ENCODE results near the gene NUS1. TPM values are rescaled to one million over a fixed set of nuclear protein-coding genes. Genes with fewer than 3 reads are reported as not detected.
A peak's percentile ranks its signal among the peaks of the same experiment; 100 is the strongest.

NUS1 gene
- total RNA-seq (10 to 100 TPM; 12.7 to 56.9 (median 24.6) TPM), polyA plus RNA-seq (10 to 100 TPM; 13.0 to 16.2 (median 14.4) TPM)
- long read RNA-seq, donor 1, full-length matches to known transcripts: 5 of 5 reads
- long read RNA-seq, donor 1, partial matches to known transcripts: 0 of 5 reads
- long read RNA-seq, donor 1, other reads (novel, unspliced or antisense): 0 of 5 reads
- long read RNA-seq, donor 2, full-length matches to known transcripts: 4 of 4 reads
- long read RNA-seq, donor 2, partial matches to known transcripts: 0 of 4 reads
- long read RNA-seq, donor 2, other reads (novel, unspliced or antisense): 0 of 4 reads
- long read RNA-seq, donor 3, full-length matches to known transcripts: 3 of 3 reads
- long read RNA-seq, donor 3, partial matches to known transcripts: 0 of 3 reads
- long read RNA-seq, donor 3, other reads (novel, unspliced or antisense): 0 of 3 reads
- long read RNA-seq, donor 4, full-length matches to known transcripts: 1 of 1 reads
- long read RNA-seq, donor 4, partial matches to known transcripts: 0 of 1 reads
- long read RNA-seq, donor 4, other reads (novel, unspliced or antisense): 0 of 1 reads
- long read RNA-seq, donor 5, full-length matches to known transcripts: 8 of 8 reads
- long read RNA-seq, donor 5, partial matches to known transcripts: 0 of 8 reads
- long read RNA-seq, donor 5, other reads (novel, unspliced or antisense): 0 of 8 reads
- long read RNA-seq, donor 6, full-length matches to known transcripts: 32 of 32 reads
- long read RNA-seq, donor 6, partial matches to known transcripts: 0 of 32 reads
- long read RNA-seq, donor 6, other reads (novel, unspliced or antisense): 0 of 32 reads
- long read RNA-seq, donor 7, full-length matches to known transcripts: 6 of 6 reads
- long read RNA-seq, donor 7, partial matches to known transcripts: 0 of 6 reads
- long read RNA-seq, donor 7, other reads (novel, unspliced or antisense): 0 of 6 reads
- long read RNA-seq, donor 8, full-length matches to known transcripts: 10 of 10 reads
- long read RNA-seq, donor 8, partial matches to known transcripts: 0 of 10 reads
- long read RNA-seq, donor 8, other reads (novel, unspliced or antisense): 0 of 10 reads
- long read RNA-seq, donor 9, full-length matches to known transcripts: 6 of 6 reads
- long read RNA-seq, donor 9, partial matches to known transcripts: 0 of 6 reads
- long read RNA-seq, donor 9, other reads (novel, unspliced or antisense): 0 of 6 reads
- long read RNA-seq, donor 10, full-length matches to known transcripts: 4 of 4 reads
- long read RNA-seq, donor 10, partial matches to known transcripts: 0 of 4 reads
- long read RNA-seq, donor 10, other reads (novel, unspliced or antisense): 0 of 4 reads

DNA sequence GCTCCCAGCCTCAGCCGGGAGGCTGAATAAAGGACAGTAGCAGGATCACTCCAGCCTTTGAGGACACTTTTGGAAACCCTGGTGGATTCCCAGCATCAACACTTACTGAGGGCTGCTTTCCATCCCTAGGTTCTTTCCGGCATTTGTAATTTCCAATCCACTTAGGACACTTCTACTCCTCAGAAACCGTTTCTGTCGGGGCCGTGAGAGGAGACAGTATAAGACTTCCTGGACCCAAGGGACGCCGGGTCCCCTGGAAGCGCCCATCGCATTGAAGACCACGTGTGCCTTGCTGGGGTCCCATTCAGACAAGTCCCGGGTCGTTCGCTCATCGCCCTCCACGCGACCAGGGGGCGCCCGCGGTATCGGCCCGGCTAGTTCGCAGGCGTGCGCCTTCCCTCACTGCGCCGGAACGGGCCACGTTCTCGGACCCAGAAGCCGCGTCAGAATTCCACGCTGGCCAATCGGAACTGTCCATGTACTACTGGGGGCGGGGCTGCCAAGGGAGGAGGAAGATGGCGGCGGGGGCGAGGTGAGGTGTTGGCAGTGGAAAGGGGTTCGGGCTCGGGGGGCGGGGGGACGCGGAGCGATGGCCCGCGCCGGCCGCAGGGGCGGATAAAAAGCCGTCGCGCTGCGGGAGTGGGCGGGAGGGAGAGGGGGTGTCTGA lies at the start of gene NUS1:
NUS1 (plus strand) TSS at position 479 of the 667 bp plus-strand sequence. CDS start 202 bp downstream, outside the sequence.
- 0 to 3% (median 1%) methylated on average over 11 to 52 of the region's 53 CpGs for WGBS, 5 donors

DNA sequence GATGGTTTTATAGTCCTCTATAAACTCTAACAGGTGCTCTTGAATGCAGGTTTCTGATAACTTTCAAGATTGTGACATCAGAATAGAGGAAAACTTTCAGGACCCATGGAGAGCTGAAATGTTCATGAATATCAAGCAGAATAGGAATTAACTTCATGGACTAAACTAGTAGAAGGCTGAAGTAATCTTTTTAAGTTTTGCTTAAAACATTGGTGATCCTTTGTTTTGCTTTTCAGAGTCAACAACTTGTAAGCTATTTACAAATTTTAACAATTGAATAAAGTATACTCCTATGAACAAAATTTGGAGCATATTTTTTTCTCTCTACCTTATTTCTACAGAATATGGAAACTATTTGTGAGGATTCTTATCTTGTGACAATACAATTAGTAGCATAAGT lies 47.7 kb upstream of the NUS1 start:
- H3K4me3 ChIP-seq: no peak overlapping the region
- H3K9me3 ChIP-seq: peaks cover 0 to 33% (median 22%) of the 10 kb centered on the region in 4 donors
- TF ChIP-seq, protein P1, sequence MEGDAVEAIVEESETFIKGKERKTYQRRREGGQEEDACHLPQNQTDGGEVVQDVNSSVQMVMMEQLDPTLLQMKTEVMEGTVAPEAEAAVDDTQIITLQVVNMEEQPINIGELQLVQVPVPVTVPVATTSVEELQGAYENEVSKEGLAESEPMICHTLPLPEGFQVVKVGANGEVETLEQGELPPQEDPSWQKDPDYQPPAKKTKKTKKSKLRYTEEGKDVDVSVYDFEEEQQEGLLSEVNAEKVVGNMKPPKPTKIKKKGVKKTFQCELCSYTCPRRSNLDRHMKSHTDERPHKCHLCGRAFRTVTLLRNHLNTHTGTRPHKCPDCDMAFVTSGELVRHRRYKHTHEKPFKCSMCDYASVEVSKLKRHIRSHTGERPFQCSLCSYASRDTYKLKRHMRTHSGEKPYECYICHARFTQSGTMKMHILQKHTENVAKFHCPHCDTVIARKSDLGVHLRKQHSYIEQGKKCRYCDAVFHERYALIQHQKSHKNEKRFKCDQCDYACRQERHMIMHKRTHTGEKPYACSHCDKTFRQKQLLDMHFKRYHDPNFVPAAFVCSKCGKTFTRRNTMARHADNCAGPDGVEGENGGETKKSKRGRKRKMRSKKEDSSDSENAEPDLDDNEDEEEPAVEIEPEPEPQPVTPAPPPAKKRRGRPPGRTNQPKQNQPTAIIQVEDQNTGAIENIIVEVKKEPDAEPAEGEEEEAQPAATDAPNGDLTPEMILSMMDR (IDR thresholded peaks at IDR 0.05): no peak
- TF ChIP-seq POLR2AphosphoS5 (IDR thresholded peaks at IDR 0.05) (no peak), EP300 (IDR thresholded peaks at IDR 0.05) (no peak), POLR2A (IDR thresholded peaks at IDR 0.05) (no peak)
- H3K27me3 ChIP-seq: no peaks in the 10 kb centered on the region
- no peaks in the 10 kb centered on the region for H3K36me3 ChIP-seq
- H3K27ac ChIP-seq: no peak overlapping the region
- intact Hi-C loops (cut with DNase I; ENCODE audit: low total_unique reads): no loop called here
- no peak for DNase-seq
- H3K4me1 ChIP-seq: no peaks in the 10 kb centered on the region

More for the DNA sequence above, at the start of gene NUS1:
- Histone ChIP-seq H3K9me3 (no peaks in the 10 kb centered on the region), H3K4me1 (peaks cover 19 to 51% (median 45%) of the 10 kb centered on the region in 4 donors), H3K27me3 (no peaks in the 10 kb centered on the region), H3K36me3 (peaks cover 0 to 7% (median 0%) of the 10 kb centered on the region in 4 donors), H3K27ac (peak within 1 kb of the TSS; percentile 82 to 89 (median 86)), H3K4me3 (peak within 1 kb of the TSS; percentile 73 to 87 (median 80))
- intact Hi-C loops (cut with DNase I; ENCODE audit: low total_unique reads): no loop called here
- TF ChIP-seq POLR2AphosphoS5 (IDR thresholded peaks at IDR 0.05) (peak; percentile 65 to 87 (median 74)), POLR2A (IDR thresholded peaks at IDR 0.05) (peak in 1 of 4 donors; percentile 25), EP300 (IDR thresholded peaks at IDR 0.05) (no peak)
- TF ChIP-seq, protein P1 (IDR thresholded peaks at IDR 0.05): peak in 5 of 7 experiments; percentile 65 to 81 (median 69)
- peak; percentile 98 to 99 for DNase-seq

DNA sequence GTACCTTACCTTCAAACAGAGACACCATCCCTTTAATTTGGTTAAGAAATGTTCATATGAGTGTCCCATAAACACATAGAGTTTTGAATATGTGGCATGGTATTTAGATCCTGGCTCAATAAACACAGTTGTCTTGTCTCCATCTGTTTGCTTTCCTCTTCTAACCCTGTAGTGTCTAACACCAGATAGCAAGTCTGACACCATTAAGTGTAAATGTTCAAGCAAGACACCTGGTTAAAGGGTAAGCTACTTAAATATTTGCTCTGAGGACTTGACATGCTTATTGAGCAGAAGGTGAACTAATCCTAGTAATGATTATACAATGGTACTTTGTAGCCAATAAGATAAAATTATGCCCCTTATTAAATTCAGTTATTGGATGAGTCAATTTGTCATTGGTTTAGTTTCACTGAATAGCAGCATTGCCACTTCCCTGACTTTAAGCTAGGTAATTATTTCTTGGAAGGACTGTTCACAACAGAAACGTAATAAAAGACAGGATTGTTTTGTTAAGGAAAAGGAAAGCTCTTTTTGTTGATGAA lies 46.1 kb upstream of the NUS1 start:
- no peaks in the 10 kb centered on the region for H3K36me3 ChIP-seq
- no peaks in the 10 kb centered on the region for H3K27me3 ChIP-seq
- WGBS, 5 donors: 49 to 58% (median 56%) methylated on average over 1 of the region's 1 CpG
- H3K4me1 ChIP-seq: no peaks in the 10 kb centered on the region
- peaks cover 0 to 25% (median 20%) of the 10 kb centered on the region in 4 donors for H3K9me3 ChIP-seq
- H3K27ac ChIP-seq: no peak overlapping the region
- TF ChIP-seq EP300 (IDR thresholded peaks at IDR 0.05) (no peak), POLR2A (IDR thresholded peaks at IDR 0.05) (no peak), POLR2AphosphoS5 (IDR thresholded peaks at IDR 0.05) (no peak)
- TF ChIP-seq, protein P1 (IDR thresholded peaks at IDR 0.05): no peak
- DNase-seq: no peak
- H3K4me3 ChIP-seq: no peak overlapping the region
- intact Hi-C loops (cut with DNase I; ENCODE audit: low total_unique reads): no loop called here

All from stomach (tissue), 19 donors.